ENCODE measurements around the gene GNG4. TPM values are rescaled to one million over a fixed set of nuclear protein-coding genes. Genes with fewer than 3 reads are reported as not detected.

Gene GNG4
- total and polyA plus RNA-seq, 2 of the 4 experiments (the other 2 are of a cell fraction) = 0.18 to 0.29 TPM

GRCh38 chr1:235631816-235632215 lies 17.8 kb downstream of the GNG4 start:
- ATAC-seq (ENCODE audit: low read depth) = no peak
- dilution Hi-C loops (cut with HindIII; ENCODE audit: low sequenced_read_pairs, unreplicated experiment) (no loop called here), in situ Hi-C loops (cut with MboI; ENCODE audit: low sequenced_read_pairs) (no loop called here), intact Hi-C loops (cut with micrococcal nuclease) (loop anchor here (2.0 to 10.0 kb wide), 3 partner anchors 17 to 1300 kb away; partner anchors contain the start of genes GNG4 and TARBP1)
- Histone ChIP-seq H4K5ac (ENCODE audit: low read depth, low read length) (no peak overlapping the region), H3K4me1 (ENCODE audit: control insufficient read depth, insufficient read depth, low read length) (peaks cover 9% of the 10 kb centered on the region), H3K14ac (replicated peaks; ENCODE audit: low read depth, low read length) (no peak overlapping the region), H2AK5ac (ENCODE audit: low read depth, low read length) (no peak overlapping the region), H3K4ac (ENCODE audit: low read depth, low read length) (no peak overlapping the region), H2BK120ac (ENCODE audit: low read depth, low read length) (no peak overlapping the region), H2AK9ac (replicated peaks; ENCODE audit: low read depth, low read length, poor library complexity) (no peak overlapping the region), H3K27me3 (ENCODE audit: control insufficient read depth, insufficient read depth, low read length) (0 out of 2 replicates have a peak, but pooled peaks cover 4% of the 10 kb centered on the region), H3K18ac (ENCODE audit: low read depth, low read length) (no peak overlapping the region), H3K4me2 (ENCODE audit: low read depth, low read length) (no peak overlapping the region), H3K36me3 (ENCODE audit: control insufficient read depth, insufficient read depth, low read length) (no peaks in the 10 kb centered on the region), H4K8ac (ENCODE audit: low read depth in 2 of 2, low read length in 2 of 2) (no peak overlapping the region), H2BK20ac (ENCODE audit: low read depth, low read length) (no peak overlapping the region), H4K91ac (ENCODE audit: insufficient read depth, low read depth, low read length) (no peak overlapping the region), H2AFZ (replicated peaks; ENCODE audit: low read length, poor library complexity) (no peak overlapping the region), H2BK5ac (ENCODE audit: low read depth, low read length, poor library complexity, severe bottlenecking) (no peak overlapping the region), H2BK15ac (ENCODE audit: low read depth, low read length) (no peak overlapping the region), H3K9me1 (ENCODE audit: insufficient read depth, low read length) (no peaks in the 10 kb centered on the region), H3K56ac (ENCODE audit: extremely low read depth, insufficient read depth, low read length) (no peak overlapping the region), H3K9ac (ENCODE audit: low read depth, low read length) (no peak overlapping the region), H4K20me1 (ENCODE audit: insufficient read depth, low read length) (no peaks in the 10 kb centered on the region), H3K23ac (ENCODE audit: low read depth, low read length) (no peak overlapping the region), H3K4me3 (ENCODE audit: insufficient read depth, low read depth, low read length) (no peak overlapping the region), H3K27ac (ENCODE audit: insufficient read depth, low read length) (no peak overlapping the region), H3K9me3 (ENCODE audit: control insufficient read depth, insufficient read depth, low read length) (no peaks in the 10 kb centered on the region), H3K79me1 (ENCODE audit: low read depth in 1 of 2, low read length in 2 of 2) (no peaks in the 10 kb centered on the region)
- no TSS peak for BruUV-seq (replicated peaks)
- DNase-seq = no peak
- TF ChIP-seq CTCF (conservative IDR thresholded peaks at IDR 0.05; ENCODE audit: low read depth, low read length) (no peak), RAD21 (IDR thresholded peaks at IDR 0.05; ENCODE audit: low read length) (no peak), CHD1 (IDR thresholded peaks at IDR 0.05; ENCODE audit: low read depth, low read length) (no peak), SMC3 (IDR thresholded peaks at IDR 0.05; ENCODE audit: low read depth, low read length) (no peak), USF2 (IDR thresholded peaks at IDR 0.05; ENCODE audit: low read depth, low read length) (no peak), BHLHE40 (IDR thresholded peaks at IDR 0.05; ENCODE audit: low read depth, low read length) (no peak), RFX5 (IDR thresholded peaks at IDR 0.05; ENCODE audit: low read depth, low read length) (no peak), POLR2A (IDR thresholded peaks at IDR 0.05; ENCODE audit: low read depth, low read length) (no peak), FOS (IDR thresholded peaks at IDR 0.05; ENCODE audit: low read depth, low read length) (no peak), MAZ (IDR thresholded peaks at IDR 0.05; ENCODE audit: borderline replicate concordance, low read depth, low read length) (no peak), CEBPB (IDR thresholded peaks at IDR 0.05; ENCODE audit: low read depth, low read length) (no peak), NFE2L2 (IDR thresholded peaks at IDR 0.05; ENCODE audit: low read depth, low read length) (no peak), ELK1 (IDR thresholded peaks at IDR 0.05; ENCODE audit: borderline replicate concordance, low read depth, low read length) (no peak), MAFK (IDR thresholded peaks at IDR 0.05; ENCODE audit: low read depth, low read length) (no peak), RCOR1 (IDR thresholded peaks at IDR 0.05; ENCODE audit: insufficient replicate concordance, low read length) (no peak), MXI1 (IDR thresholded peaks at IDR 0.05; ENCODE audit: borderline replicate concordance, low read depth, low read length) (no peak)
- ChIA-PET CTCF (no interaction called here), POLR2A (ENCODE audit: unreplicated experiment) (no interaction called here)
- WGBS, 2 experiments (ENCODE audit: extremely low coverage in 2 of 2, insufficient read length in 1 of 2) = 100% methylated on average over 1 of the region's 7 CpGs; no CpG with 5 or more reads in 1 of the 2 experiments
